ENCODE data around the gene LAMC2. TPM values are rescaled to one million over a fixed set of nuclear protein-coding genes. Genes with fewer than 3 reads are reported as not detected.

Gene LAMC2
- total and polyA plus RNA-seq, 2 of the 13 experiments (the other 11 are each of a cell fraction or from before 2014, with no cell fraction given), result 0.03 TPM; not detected in 1

GRCh38 chr1:183198463-183198862 lies 12.4 kb downstream of the LAMC2 start (continued):
- TF ChIP-seq SMAD1 (CRISPR knock-in tag; IDR thresholded peaks at IDR 0.05; ENCODE audit: borderline replicate concordance, low read depth) (no peak), ZBTB2 (CRISPR knock-in tag; IDR thresholded peaks at IDR 0.05; ENCODE audit: low read depth) (no peak)

DNA sequence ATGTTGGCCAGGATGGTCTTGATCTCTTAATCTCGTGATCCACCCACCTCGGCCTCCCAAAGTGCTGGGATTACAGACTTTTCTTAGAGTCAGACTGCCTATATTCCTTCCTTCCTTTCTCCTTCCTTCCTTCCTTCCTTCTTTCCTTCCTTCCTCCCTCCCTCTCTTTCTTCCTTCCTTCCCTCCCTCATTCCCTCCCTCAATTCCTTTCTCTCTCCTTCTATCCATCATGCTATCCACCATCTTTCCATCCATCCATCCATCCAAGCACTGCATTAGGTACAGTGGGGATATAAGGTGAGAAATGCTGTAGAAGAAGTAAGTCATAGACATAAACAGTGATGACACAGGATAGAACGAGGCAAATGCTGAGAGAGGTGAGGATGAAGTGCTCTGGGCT lies 13.2 kb downstream of the LAMC2 start:
- BruUV-seq (replicated peaks), result no TSS peak
- Histone ChIP-seq H4K20me1 (ENCODE audit: insufficient read depth, low read length) (no peaks in the 10 kb centered on the region), H3K9me3 (ENCODE audit: low read length) (no peaks in the 10 kb centered on the region), H3K27me3 (ENCODE audit: control insufficient read depth in 1 of 2, insufficient read depth in 2 of 2, low read length in 2 of 2) (peaks cover 1 to 7% of the 10 kb centered on the region in 2 experiments; a peak in 2 of 5 replicates), H3K4me3 (replicated peaks in 1 of 3; ENCODE audit: insufficient read depth in 1 of 3, low read depth in 2 of 3, low read length in 3 of 3) (no peak overlapping the region), H3K4me2 (ENCODE audit: low read depth, low read length) (no peak overlapping the region), H2AFZ (ENCODE audit: low read length) (no peak overlapping the region), H3K36me3 (replicated peaks in 1 of 2; ENCODE audit: control insufficient read depth in 1 of 2, insufficient read depth in 2 of 2, low read length in 2 of 2) (no peaks in the 10 kb centered on the region), H3K9ac (ENCODE audit: insufficient read depth, low read depth, low read length) (no peak overlapping the region), H3K27ac (ENCODE audit: extremely low read length, insufficient read depth, low read length) (no peak overlapping the region), H3K79me2 (ENCODE audit: insufficient read depth, low read length) (no peaks in the 10 kb centered on the region), H3K4me1 (ENCODE audit: insufficient read depth, low read length) (no peaks in the 10 kb centered on the region)
- WGBS (ENCODE audit: low lambda C conversion rate), result 47% methylated on average over 3 of the region's 3 CpGs
- intact Hi-C loops (cut with micrococcal nuclease; ENCODE audit: unreplicated experiment) (no loop called here), in situ Hi-C loops (cut with HindIII; ENCODE audit: extremely low pct_ligation_motif_present, low pct_unique_long_range_greater_than_20kb) (no loop called here)
- TF ChIP-seq AKAP8 (CRISPR knock-in tag; IDR thresholded peaks at IDR 0.05) (no peak), ZNF552 (CRISPR knock-in tag; IDR thresholded peaks at IDR 0.05; ENCODE audit: borderline replicate concordance) (no peak), PRDM15 (CRISPR knock-in tag; IDR thresholded peaks at IDR 0.05) (no peak), CHD2 (IDR thresholded peaks at IDR 0.05; ENCODE audit: low read depth, low read length) (no peak)
- FAIRE-seq (no peak), ATAC-seq (no peak), DNase-seq (ENCODE audit: low spot score) (no peak)
- POLR2A ChIA-PET, result no interaction called here
- CTCF ChIA-PET (ENCODE audit: low intra/inter-chr PET ratio, low total read pairs), result no interaction called here
